HG03460 (cell line): ENCODE measurements around the gene C16orf89.
A peak's percentile ranks its signal among the peaks of the same experiment; 100 is the strongest.
"Not testable (repeated sequence)": the region's sequence is repeated elsewhere in the genome, so short reads cannot be mapped to it uniquely, and the experiment has no call there.

Source experiments
- ATAC-seq: cut with Tn5 transposase; IDR thresholded peaks from one replicate; pipeline ENCODE4 v1.9.1; 2021; ENCODE audit not compliant: unreplicated experiment

Gene C16orf89

GRCh38 chr16:5065813-5066212 lies at the start of gene C16orf89:
Gene C16orf89 (minus strand): TSS chr16:5065956. CDS start chr16:5065908, 48 bp downstream.
- no peak for ATAC-seq

- ATAC-seq: not testable (repeated sequence)
Observed at GRCh38 chr16:5110933-5111332, 45.2 kb upstream of the C16orf89 start.

GRCh38 chr16:5108505-5109158 lies 42.9 kb upstream of the C16orf89 start:
- no peak for ATAC-seq

GRCh38 chr16:5105039-5105438 lies 39.3 kb upstream of the C16orf89 start:
- ATAC-seq: not testable (repeated sequence)

- ATAC-seq: not testable (repeated sequence)
Observed at GRCh38 chr16:5103296-5104032, 37.7 kb upstream of the C16orf89 start.

GRCh38 chr16:5099174-5099573 lies 33.4 kb upstream of the C16orf89 start:
- ATAC-seq: not testable (repeated sequence)

GRCh38 chr16:5098221-5099159 lies 32.7 kb upstream of the C16orf89 start:
- peak; percentile 75 for ATAC-seq

GRCh38 chr16:5097470-5098220 lies 31.9 kb upstream of the C16orf89 start, which contains the start of gene EEF2KMT:
Gene EEF2KMT (minus strand): TSS chr16:5097795. CDS start chr16:5097739, 56 bp downstream.
- peak; percentile 94 for ATAC-seq

- not testable (repeated sequence) for ATAC-seq
Observed at GRCh38 chr16:5097061-5097469, 31.3 kb upstream of the C16orf89 start.

GRCh38 chr16:5096437-5097060 lies 30.8 kb upstream of the C16orf89 start:
- not testable (repeated sequence) for ATAC-seq

GRCh38 chr16:5095145-5095830 lies 29.5 kb upstream of the C16orf89 start:
- not testable (repeated sequence) for ATAC-seq

- ATAC-seq: not testable (repeated sequence)
Observed at GRCh38 chr16:5093746-5094145, 28.0 kb upstream of the C16orf89 start.

- ATAC-seq: not testable (repeated sequence)
Observed at GRCh38 chr16:5093081-5093480, 27.3 kb upstream of the C16orf89 start.

GRCh38 chr16:5090592-5090991 lies 24.8 kb upstream of the C16orf89 start:
- not testable (repeated sequence) for ATAC-seq

GRCh38 chr16:5089911-5090555 lies 24.3 kb upstream of the C16orf89 start:
- not testable (repeated sequence) for ATAC-seq

- not testable (repeated sequence) for ATAC-seq
Observed at GRCh38 chr16:5088936-5089335, 23.2 kb upstream of the C16orf89 start.

- not testable (repeated sequence) for ATAC-seq
Observed at GRCh38 chr16:5088086-5088790, 22.5 kb upstream of the C16orf89 start.

GRCh38 chr16:5085716-5086115 lies 20.0 kb upstream of the C16orf89 start:
- not testable (repeated sequence) for ATAC-seq
